Fibroblast of skin of left biceps (primary cell): Measurements from ENCODE around the gene BPIFB2.
"Not testable (repeated sequence)": the region's sequence is repeated elsewhere in the genome, so short reads cannot be mapped to it uniquely, and the experiment has no call there.

Experiments used
- DNase-seq, 2 experiments: peaks; one replicate each; pipeline ENCODE4 v3.0.0-alpha.2; 2013; ENCODE audit warnings: low read depth in 2 of 2

The BPIFB2 gene

DNA sequence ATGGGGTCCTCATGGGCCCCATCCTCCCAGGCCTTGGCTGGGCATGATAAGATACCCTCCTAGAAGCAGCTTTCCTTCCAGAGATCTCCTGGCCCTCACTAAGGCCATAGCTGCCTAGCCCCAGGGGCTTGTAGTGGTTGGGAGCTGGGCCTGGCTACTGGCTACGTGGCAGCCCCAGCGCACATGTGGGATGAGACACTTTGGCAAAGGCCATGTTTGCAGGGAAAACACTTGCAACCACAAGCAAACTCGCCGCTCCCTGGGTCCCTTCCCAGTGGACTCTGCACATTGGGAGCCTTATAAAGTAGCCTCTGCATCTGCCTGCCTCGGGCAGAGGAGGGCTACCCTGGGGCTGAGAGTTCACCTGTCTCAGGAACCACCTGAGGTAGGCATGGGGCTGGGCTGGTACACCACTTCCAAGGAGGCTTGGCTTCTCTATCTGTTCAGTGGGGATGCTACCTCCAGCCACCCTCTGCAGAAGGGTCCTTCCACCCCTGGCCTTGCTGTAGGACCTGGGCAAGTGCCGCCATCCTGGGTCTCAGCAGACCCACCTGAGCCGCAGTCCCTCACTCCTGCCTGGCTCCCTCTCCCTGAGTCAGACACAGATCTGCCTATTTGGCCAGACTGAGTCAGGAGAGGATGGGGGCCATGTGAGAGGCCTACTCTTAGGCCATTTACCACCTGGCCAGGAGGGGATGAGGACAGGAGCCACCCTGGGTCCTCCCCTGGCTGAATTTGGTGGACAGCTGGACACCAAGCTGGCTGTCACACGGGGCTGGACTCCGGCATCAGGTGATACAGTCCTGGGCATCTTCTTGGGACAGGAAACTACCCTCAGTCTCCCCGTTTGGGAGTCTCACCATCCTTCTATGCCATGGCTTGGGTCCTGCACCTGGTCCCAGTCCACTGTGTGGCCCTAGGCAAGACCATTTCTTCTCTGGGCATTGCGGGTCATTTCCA, at the start of gene BPIFB2:
BPIFB2 (plus strand) TSS at position 329 of the 960 bp plus-strand sequence. CDS start 871 bp downstream, outside the sequence.
- no peak for DNase-seq

DNA sequence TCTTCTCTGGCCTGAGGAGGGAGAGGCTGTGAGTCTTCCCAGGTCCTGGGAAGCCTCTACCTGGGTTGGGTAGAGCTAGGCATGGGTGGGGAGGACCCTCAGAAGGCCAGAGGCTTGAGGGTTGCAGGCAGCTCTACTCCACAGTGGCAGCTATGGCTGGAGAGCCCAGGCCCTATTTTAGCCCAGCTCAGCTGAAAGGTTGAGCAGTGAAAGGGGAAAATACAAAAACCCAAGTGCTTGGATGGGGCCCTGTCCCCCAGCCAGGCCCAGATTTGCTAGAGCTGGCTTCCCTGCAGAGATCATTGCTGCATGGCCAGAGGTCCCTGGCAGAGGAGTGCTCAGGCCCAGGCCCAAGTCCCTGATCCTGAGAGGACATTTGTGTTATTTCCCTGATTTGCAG, 48.9 kb upstream of the BPIFB2 start:
- no peak for DNase-seq

DNA sequence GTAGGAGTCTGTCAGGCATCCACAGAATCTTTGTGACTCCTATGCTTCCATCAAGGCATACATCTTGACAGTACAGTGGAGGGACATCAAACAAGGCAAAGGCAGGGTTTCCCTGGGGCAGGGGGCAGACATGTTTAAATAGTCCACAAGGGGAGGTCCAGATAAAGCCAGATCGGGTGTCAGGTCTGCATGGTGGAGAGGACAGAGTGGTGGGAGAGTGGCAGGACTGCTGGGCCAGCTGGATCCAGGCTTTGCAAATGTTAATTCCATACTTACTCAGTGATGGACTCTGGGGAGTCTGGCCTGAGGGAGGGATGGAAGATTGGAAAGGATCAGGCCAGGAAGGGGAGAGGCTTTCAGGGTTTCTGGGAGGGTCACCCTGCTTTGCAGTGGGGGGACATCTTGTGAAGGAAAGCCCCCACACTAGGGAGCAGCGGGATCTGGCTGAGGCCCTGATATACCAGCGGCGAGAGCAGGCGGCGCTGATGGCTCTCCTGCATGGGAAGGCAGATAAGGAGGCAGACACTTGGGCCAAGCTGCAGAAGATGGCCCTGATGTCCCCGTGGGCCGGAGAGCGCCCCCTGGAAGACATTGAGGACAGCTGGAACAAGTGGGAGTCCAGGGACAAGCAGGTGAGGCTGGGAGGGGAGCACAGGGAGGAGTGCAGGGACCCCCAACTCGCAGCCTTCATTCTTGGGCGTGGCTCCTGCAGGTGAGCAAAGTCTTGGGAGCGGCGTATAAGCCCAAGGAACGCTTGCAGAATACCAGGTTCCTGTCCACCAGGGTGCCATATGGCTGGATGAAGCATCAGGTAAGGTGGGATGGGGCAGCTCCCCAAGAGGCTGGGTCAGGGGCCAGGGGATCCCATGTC, 47.9 kb upstream of the BPIFB2 start:
- no peak for DNase-seq

GRCh38 chr20:32960222-32960518, 47.3 kb upstream of the BPIFB2 start:
- no peak for DNase-seq

DNA sequence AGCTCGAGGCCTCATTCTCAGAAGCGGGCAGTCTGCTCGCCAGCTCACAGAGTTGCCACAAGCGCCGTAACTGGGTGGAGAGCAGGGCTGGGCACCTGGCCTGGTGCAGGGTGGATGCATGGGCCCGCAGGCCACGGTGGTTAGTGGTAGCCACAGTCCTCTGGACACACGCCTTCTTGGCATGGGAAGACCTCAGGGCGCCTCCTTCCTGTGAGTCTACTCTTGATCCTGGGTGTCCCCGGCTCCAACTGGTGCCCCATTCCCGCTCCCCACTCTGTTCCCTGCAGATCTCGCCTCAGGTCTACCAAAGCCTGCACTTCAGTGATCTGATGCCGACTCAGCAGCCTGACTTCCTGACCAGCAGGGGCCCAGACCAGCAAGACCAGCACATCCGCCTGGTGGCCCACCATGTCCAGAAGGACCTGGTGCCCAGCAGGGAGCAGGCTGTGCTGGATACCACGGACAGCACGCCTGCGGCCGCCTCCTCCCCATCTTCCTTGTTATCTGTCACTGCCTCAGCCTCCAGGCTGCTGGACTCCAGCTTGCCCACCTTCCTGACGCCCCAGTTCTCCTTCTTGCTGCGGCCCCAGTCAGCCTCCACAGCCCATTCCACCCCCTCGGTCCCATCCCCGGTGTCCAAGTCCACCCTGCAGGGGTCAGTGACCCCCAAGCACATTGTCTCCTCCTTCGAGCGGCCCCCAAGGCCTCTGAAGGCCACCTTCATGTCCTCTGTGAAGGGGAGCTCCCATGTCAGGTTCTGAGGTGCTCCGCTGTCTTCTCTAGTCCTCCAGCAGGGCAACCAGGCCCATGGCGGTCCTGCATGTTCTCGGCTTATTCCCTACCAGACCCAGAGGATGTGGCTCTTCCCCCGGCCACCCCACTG, 46.4 kb upstream of the BPIFB2 start:
- no peak for DNase-seq

- no peak for DNase-seq
Measured at GRCh38 chr20:32962053-32962452, 45.5 kb upstream of the BPIFB2 start.

DNA sequence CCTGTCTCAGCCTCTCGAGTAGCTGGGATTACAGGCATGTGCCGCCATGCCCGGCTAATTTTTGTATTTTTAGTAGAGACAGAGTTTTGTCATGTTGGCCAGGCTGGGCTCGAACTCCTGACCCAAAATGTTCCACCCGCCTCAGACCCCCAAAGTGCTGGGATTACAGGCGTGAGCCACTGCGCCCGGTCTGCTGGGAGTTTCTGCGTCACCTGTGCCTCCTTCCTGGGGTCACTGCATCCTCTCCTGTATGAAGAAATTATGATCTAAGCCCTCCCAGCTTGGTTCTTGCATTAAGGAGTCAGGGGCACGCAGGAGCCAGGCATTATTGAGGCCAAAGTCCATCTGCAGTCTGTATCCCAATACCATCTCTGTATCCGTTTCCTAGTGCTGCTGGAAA, 44.9 kb upstream of the BPIFB2 start:
- DNase-seq, result not testable (repeated sequence)

GRCh38 chr20:32963176-32963575, 44.3 kb upstream of the BPIFB2 start:
- DNase-seq, result no peak

DNA sequence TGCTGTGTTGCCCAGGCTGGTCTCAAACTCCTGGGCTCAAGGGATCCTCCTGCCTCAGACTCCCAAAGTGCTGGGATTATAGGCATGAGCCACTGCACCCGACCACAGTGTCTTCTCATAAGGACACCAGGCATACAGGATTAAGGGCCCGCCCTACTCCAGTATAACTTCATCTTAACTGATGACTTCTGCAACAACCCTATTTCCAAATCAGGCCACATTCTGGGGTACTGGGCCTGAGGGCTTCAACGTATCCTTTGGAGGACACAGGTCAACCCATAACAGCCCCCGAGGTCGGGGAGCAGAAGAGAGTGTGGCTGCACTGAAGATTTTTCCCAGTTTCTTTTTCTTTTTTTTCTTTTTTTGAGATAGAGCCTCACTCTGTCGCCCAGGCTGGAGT, 42.9 kb upstream of the BPIFB2 start:
- DNase-seq, result no peak

DNA sequence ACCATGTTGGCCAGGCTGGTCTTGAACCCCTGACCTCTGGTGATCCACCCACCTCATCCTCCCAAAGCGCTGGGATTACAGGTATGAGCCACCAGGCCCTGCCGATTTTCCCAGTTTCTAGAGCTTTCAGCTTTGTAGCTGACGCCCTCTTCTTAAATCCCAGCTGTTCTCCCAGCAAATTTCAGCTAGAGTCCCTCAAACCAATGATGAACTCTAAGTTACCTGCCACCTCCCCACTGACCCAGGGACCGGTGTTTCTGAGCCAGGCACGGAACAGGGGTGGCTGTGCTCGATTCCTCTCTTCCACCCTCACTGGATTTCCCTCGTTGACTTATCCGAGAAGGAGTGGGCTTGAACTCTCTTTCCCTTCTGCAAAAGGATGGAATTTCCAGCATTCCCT, 42.4 kb upstream of the BPIFB2 start:
- DNase-seq, result no peak

- DNase-seq, result no peak
Measured at GRCh38 chr20:32965581-32966373, 41.7 kb upstream of the BPIFB2 start.

- no peak for DNase-seq
Measured at GRCh38 chr20:32966382-32966781, 41.1 kb upstream of the BPIFB2 start.

DNA sequence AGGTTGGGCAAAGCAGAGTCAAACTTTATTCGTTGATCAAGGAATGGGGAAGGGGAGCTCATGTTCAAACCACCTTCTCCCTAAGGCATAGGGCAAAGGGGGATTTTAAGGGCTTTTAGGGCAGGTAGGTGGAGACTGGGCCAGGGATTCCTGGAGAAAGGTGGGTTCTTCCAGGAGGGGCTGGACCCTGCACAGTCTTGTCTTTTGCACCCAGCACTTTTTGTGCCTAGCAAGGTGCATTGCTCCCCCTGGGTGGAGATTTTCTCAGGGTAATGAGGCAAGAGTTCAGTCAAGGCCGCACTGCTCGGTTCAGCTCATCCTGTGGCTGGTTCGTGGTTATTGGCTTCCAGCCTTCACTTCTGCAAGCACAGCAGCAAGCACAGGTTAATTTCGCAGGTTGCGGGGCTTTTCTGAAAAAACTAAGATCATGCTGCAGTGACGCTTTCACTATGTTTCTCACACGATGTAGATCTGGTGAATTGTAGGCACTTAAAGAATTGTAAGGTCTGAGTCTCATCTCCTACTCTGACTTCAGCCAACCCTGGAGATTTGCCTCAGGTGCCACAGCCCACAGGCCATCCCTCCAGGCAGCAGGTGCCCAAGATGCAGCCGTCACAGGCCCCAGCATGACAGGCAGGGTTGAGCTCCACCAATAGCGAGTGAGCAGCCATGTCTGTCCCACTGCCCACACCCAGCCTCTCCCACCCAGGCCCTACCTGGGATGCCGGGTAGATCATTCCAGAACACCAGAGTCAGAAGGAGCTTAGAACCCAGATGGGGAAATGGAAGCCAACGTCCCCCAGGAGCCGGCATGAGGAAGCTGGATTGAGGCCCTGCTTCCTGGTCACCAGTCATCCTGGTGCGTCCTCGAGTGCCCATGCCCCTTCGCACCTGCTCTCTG, 40.4 kb upstream of the BPIFB2 start:
- no peak for DNase-seq

DNA sequence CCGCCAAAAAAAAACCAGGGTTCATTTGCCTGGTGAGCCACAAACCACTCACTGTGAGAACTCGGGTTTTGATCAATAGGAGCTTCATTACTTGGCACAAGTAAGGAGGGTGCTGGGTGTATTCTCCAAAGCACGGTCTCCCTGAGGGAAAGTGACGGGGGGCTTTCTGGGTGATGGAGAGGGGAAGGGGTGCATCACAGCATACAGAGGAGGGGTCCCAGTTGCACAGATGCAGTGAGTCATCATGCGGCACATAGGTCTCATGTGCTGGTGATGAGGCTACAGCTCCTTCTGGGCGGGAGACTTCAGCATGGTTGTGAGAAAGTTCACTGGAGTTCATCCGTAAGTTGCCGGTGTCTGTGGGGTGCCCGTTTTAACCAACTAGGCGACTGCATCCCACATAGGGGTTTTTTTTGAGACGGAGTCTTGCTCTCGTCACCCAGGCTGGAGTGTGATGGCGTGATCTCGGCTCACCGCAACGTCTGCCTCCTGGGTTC, 39.5 kb upstream of the BPIFB2 start:
- no peak for DNase-seq

- DNase-seq, result no peak
Measured at GRCh38 chr20:32968478-32969241, 38.8 kb upstream of the BPIFB2 start.

DNA sequence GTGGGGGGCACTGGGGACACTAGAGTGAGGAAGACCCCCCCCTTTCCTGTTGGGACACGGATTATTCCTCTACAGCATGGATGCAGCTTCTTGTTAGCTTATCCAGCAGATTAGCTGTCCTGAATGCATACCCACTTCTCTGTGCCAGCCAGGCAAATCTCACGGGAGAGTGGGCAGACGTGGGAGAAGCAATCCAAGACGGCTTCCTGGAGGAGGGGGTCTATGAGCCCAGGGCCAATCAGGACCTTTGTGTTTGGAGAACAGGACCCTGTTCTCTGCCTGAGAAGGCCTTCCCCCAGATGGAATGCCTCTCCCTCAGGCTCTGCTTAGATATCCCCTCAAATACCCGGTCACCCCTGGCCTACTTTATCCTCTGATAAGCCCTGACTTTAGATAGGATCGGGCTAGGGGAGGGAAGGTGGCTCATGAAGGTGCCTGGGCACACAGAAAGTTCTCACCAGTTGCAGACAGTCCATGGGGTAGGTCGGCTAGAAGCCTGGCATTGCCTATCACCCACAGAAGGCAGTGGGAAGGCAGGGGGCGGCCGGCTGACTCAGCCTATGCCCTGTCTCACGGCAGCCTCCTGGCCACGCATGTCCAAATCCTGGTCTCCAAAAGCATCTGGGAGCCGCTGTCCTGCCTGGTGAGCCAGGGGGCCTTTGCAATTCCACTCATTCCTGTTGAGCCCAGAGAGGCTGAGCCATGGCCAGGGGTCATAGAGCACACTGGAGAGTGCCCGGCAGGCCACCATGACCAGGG, 38.0 kb upstream of the BPIFB2 start:
- no peak for DNase-seq

DNA sequence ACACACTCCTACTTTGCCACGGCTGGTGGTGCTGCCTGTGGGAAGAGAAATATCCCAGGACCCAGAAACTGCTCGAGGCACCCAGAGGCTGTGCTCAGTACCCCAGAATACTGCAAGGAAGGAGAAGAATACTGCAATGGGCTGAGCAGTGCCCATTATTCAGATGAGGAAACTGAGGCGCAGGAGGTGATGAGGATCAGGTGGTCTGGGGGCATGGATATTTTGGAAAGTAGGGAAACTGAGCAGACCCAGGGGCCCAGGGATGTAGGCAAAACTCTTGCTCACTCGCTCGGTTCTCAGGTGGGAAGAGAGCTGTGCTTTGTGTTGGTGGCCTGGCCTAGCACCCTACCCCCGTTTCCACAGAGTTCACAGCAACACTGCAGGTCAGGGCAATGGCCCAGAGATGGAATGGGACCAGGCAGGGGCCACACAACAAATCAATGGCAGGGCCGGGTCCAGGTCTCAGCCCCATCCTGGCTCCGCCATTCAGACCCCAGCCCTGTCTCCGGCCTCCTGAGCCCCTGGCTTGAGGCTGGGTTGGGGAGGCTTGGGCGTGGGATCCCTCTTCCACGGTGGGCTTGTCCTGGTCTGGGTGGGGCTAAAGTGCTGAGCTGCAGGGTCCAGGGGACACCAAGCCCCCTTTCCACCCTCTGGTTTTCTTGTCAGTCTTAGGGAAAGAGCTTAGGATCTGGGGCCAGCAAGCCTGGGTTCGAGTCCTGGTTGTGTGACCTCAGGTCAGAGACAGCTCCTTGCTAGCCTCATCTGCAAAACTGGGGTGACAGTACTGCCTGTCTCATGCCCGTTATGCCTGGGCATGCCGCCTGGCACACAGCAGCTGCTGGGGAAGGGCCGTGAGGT, 37.2 kb upstream of the BPIFB2 start:
- DNase-seq, result no peak
